NCI-H446 (cell line): ENCODE data around the gene CFHR2.
"Not testable (repeated sequence)": the region's sequence is repeated elsewhere in the genome, so short reads cannot be mapped to it uniquely, and the experiment has no call there.

Source experiments
- DNase-seq, 2 experiments: peaks; one replicate each; lab custom pipeline; 2025; lab: John Stamatoyannopoulos, UW

CFHR2 gene

GRCh38 chr1:196943568-196943967, at the start of gene CFHR2:
Gene CFHR2, plus strand, starts transcription at chr1:196943738. Its CDS starts 143 bp downstream, at chr1:196943881.
- not testable (repeated sequence) for DNase-seq

- DNase-seq, result no peak
Measured at GRCh38 chr1:196896355-196896754, 47.2 kb upstream of the CFHR2 start.

- DNase-seq, result no peak
Measured at GRCh38 chr1:196897158-196897828, 46.2 kb upstream of the CFHR2 start.

- no peak for DNase-seq
Measured at GRCh38 chr1:196902344-196902743, 41.2 kb upstream of the CFHR2 start.

GRCh38 chr1:196910215-196910614, 33.3 kb upstream of the CFHR2 start:
- DNase-seq, result peak in 1 of 2 experiments; percentile 20

GRCh38 chr1:196912283-196912682, 31.3 kb upstream of the CFHR2 start:
- not testable (repeated sequence) for DNase-seq

GRCh38 chr1:196926839-196927238, 16.7 kb upstream of the CFHR2 start:
- not testable (repeated sequence) for DNase-seq

- not testable (repeated sequence) for DNase-seq
Measured at GRCh38 chr1:196932853-196933252, 10.7 kb upstream of the CFHR2 start.

- peak in 1 of 2 experiments; percentile 42 for DNase-seq
Measured at GRCh38 chr1:196933531-196934189, 9.9 kb upstream of the CFHR2 start.

- DNase-seq, result not testable (repeated sequence)
Measured at GRCh38 chr1:196941474-196941873, 2.1 kb upstream of the CFHR2 start.

- no peak for DNase-seq
Measured at GRCh38 chr1:196951711-196952394, 8.3 kb downstream of the CFHR2 start.

GRCh38 chr1:196954778-196955177, 11.2 kb downstream of the CFHR2 start:
- no peak for DNase-seq

GRCh38 chr1:196955926-196956325, 12.4 kb downstream of the CFHR2 start:
- DNase-seq, result no peak

- no peak for DNase-seq
Measured at GRCh38 chr1:196960854-196961253, 17.3 kb downstream of the CFHR2 start.

- no peak for DNase-seq
Measured at GRCh38 chr1:196970182-196970581, 26.6 kb downstream of the CFHR2 start.

GRCh38 chr1:196976278-196976677, 32.7 kb downstream of the CFHR2 start:
- DNase-seq, result no peak

GRCh38 chr1:196977278-196977677, 33.7 kb downstream of the CFHR2 start, which contains the start of gene CFHR5:
Gene CFHR5, plus strand, starts transcription at chr1:196977556. Its CDS starts 109 bp downstream, at chr1:196977665.
- no peak for DNase-seq

GRCh38 chr1:196980859-196981258, 37.3 kb downstream of the CFHR2 start:
- DNase-seq, result no peak

GRCh38 chr1:196982247-196982646, 38.7 kb downstream of the CFHR2 start:
- not testable (repeated sequence) for DNase-seq

- DNase-seq, result peak in 1 of 2 experiments; percentile 19
Measured at GRCh38 chr1:196991919-196992651, 48.5 kb downstream of the CFHR2 start.

GRCh38 chr1:196993916-196994315, 50.4 kb downstream of the CFHR2 start:
- DNase-seq, result no peak

- DNase-seq, result no peak
Measured at GRCh38 chr1:196997423-196997822, 53.9 kb downstream of the CFHR2 start.
